WTC11 (cell line): Measurements from ENCODE around the gene THY1.
"Not testable (repeated sequence)": the region's sequence is repeated elsewhere in the genome, so short reads cannot be mapped to it uniquely, and the experiment has no call there.

Experiments used
- FOXJ3 ChIP-seq: sonication (generic); formaldehyde crosslinking; IDR thresholded peaks from 2 replicates; pipeline ENCODE4 v1.9.0; 2021; ENCODE audit warnings: missing genetic modification reagents, mild to moderate bottlenecking, borderline replicate concordance
- NFE2L1 ChIP-seq: sonication (generic); formaldehyde crosslinking; IDR thresholded peaks from 2 replicates; pipeline ENCODE4 v1.8.1; 2023; ENCODE audit warnings: missing genetic modification reagents
- SP1 ChIP-seq: sonication (generic); formaldehyde crosslinking; conservative IDR thresholded peaks from 2 replicates; pipeline ENCODE4 v1.8.1; 2022; ENCODE audit warnings: missing genetic modification reagents
- TF ChIP-seq, protein P1 (sequence below): fragments of 200-600 bp; IDR thresholded peaks from 2 replicates; pipeline ENCODE4 v1.8.0; 2022; ENCODE audit warnings: antibody characterized with exemption
- TF ChIP-seq, protein P2 (sequence below): sonication (generic); formaldehyde crosslinking; IDR thresholded peaks from 2 replicates; pipeline ENCODE4 v1.8.0; 2022; ENCODE audit warnings: mild to moderate bottlenecking, missing genetic modification reagents
- TF ChIP-seq, protein P3 (sequence below): sonication (generic); formaldehyde crosslinking; IDR thresholded peaks from 2 replicates; pipeline ENCODE4 v1.8.0; 2022; ENCODE audit warnings: missing genetic modification reagents

DNA sequence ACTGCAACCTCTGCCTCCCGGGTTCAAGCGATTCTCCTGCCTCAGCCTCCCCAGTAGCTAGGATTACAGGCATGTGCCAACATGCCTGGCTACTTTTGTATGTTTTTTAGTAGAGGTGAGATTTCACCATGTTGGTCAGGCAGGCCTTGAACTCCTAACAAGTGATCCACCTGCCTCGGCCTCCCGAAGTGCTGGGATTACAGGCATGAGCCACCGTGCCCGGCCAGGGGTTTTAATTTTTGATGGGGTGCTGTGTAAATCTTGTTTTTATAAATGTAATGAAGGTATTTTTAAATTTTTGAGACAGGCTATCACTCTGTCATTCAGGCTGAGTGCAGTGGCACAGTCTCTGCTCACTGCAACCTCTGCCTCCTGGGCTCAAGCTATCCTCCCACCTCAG, 17.5 kb downstream of the THY1 start:
- TF ChIP-seq, protein P1, sequence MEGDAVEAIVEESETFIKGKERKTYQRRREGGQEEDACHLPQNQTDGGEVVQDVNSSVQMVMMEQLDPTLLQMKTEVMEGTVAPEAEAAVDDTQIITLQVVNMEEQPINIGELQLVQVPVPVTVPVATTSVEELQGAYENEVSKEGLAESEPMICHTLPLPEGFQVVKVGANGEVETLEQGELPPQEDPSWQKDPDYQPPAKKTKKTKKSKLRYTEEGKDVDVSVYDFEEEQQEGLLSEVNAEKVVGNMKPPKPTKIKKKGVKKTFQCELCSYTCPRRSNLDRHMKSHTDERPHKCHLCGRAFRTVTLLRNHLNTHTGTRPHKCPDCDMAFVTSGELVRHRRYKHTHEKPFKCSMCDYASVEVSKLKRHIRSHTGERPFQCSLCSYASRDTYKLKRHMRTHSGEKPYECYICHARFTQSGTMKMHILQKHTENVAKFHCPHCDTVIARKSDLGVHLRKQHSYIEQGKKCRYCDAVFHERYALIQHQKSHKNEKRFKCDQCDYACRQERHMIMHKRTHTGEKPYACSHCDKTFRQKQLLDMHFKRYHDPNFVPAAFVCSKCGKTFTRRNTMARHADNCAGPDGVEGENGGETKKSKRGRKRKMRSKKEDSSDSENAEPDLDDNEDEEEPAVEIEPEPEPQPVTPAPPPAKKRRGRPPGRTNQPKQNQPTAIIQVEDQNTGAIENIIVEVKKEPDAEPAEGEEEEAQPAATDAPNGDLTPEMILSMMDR, result not testable (repeated sequence)
- TF ChIP-seq, protein P2, sequence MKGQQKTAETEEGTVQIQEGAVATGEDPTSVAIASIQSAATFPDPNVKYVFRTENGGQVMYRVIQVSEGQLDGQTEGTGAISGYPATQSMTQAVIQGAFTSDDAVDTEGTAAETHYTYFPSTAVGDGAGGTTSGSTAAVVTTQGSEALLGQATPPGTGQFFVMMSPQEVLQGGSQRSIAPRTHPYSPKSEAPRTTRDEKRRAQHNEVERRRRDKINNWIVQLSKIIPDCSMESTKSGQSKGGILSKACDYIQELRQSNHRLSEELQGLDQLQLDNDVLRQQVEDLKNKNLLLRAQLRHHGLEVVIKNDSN, result not testable (repeated sequence)
- not testable (repeated sequence) for TF ChIP-seq NFE2L1; SP1 (CRISPR knock-in tag); FOXJ3 (CRISPR knock-in tag)
- TF ChIP-seq, protein P3, sequence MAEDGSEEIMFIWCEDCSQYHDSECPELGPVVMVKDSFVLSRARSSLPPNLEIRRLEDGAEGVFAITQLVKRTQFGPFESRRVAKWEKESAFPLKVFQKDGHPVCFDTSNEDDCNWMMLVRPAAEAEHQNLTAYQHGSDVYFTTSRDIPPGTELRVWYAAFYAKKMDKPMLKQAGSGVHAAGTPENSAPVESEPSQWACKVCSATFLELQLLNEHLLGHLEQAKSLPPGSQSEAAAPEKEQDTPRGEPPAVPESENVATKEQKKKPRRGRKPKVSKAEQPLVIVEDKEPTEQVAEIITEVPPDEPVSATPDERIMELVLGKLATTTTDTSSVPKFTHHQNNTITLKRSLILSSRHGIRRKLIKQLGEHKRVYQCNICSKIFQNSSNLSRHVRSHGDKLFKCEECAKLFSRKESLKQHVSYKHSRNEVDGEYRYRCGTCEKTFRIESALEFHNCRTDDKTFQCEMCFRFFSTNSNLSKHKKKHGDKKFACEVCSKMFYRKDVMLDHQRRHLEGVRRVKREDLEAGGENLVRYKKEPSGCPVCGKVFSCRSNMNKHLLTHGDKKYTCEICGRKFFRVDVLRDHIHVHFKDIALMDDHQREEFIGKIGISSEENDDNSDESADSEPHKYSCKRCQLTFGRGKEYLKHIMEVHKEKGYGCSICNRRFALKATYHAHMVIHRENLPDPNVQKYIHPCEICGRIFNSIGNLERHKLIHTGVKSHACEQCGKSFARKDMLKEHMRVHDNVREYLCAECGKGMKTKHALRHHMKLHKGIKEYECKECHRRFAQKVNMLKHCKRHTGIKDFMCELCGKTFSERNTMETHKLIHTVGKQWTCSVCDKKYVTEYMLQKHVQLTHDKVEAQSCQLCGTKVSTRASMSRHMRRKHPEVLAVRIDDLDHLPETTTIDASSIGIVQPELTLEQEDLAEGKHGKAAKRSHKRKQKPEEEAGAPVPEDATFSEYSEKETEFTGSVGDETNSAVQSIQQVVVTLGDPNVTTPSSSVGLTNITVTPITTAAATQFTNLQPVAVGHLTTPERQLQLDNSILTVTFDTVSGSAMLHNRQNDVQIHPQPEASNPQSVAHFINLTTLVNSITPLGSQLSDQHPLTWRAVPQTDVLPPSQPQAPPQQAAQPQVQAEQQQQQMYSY (CRISPR knock-in tag), result not testable (repeated sequence)
